SJSA1 (cell line): ENCODE results near the gene MAST4. TPM values are rescaled to one million over a fixed set of nuclear protein-coding genes. Genes with fewer than 3 reads are reported as not detected.
A peak's percentile ranks its signal among the peaks of the same experiment; 100 is the strongest.

Experiments
- DNase-seq, 2 experiments: peaks; one replicate each; pipeline ENCODE4 v3.0.0-alpha.2; 2015 to 2020; ENCODE audit warnings: low spot score in 2 of 2, low read depth in 1 of 2
- H3K27ac ChIP-seq: fragments of 250-450 bp; sonication (Bioruptor Pico); 2 replicates; pipeline ENCODE4 v1.5.1; 2020; ENCODE audit warnings: mild to moderate bottlenecking, moderate library complexity
- H3K27me3 ChIP-seq: fragments of 250-450 bp; sonication (Bioruptor Pico); replicated peaks from 2 replicates; pipeline ENCODE4 v1.5.1; 2020; ENCODE audit warnings: mild to moderate bottlenecking, moderate library complexity
- H3K36me3 ChIP-seq: fragments of 250-450 bp; sonication (Bioruptor Pico); 2 replicates; pipeline ENCODE4 v1.5.1; 2020; ENCODE audit warnings: mild to moderate bottlenecking
- H3K4me1 ChIP-seq: fragments of 250-450 bp; sonication (Bioruptor Pico); replicated peaks from 2 replicates; pipeline ENCODE4 v1.6.1; 2021; ENCODE audit warnings: mild to moderate bottlenecking
- H3K4me3 ChIP-seq: fragments of 250-450 bp; sonication (Bioruptor Pico); 2 replicates; pipeline ENCODE4 v1.5.1; 2020; ENCODE audit warnings: mild to moderate bottlenecking
- H3K9me3 ChIP-seq: fragments of 250-450 bp; sonication (Bioruptor Pico); replicated peaks from 2 replicates; pipeline ENCODE4 v1.5.1; 2020; ENCODE audit warnings: mild to moderate bottlenecking
- total RNA-seq: library from RNA; depleted of rRNA; stranded (reverse); fragments of >200 nt; shearing (Covaris generic); gene quantifications from 2 replicates; pipeline ENCODE4 v1.2.3, GENCODE V29; 2014

MAST4 gene
- total RNA-seq, 1 experiment from 2014 or later, result 2.3 TPM

GRCh38 chr5:66993882-66994281, 397.7 kb downstream of the MAST4 start:
- Histone ChIP-seq H3K27ac (no peak overlapping the region), H3K9me3 (no peaks in the 10 kb centered on the region), H3K4me3 (no peak overlapping the region), H3K36me3 (no peaks in the 10 kb centered on the region), H3K4me1 (no peaks in the 10 kb centered on the region), H3K27me3 (no peaks in the 10 kb centered on the region)
- DNase-seq, result no peak

- H3K27ac ChIP-seq, result no peak overlapping the region
- H3K4me3 ChIP-seq, result no peak overlapping the region
- no peaks in the 10 kb centered on the region for H3K9me3 ChIP-seq
- no peaks in the 10 kb centered on the region for H3K4me1 ChIP-seq
- H3K36me3 ChIP-seq, result no peaks in the 10 kb centered on the region
- no peak for DNase-seq
- H3K27me3 ChIP-seq, result no peaks in the 10 kb centered on the region
Observed at GRCh38 chr5:66994790-66995189, 398.6 kb downstream of the MAST4 start.

GRCh38 chr5:67000794-67001475, 404.7 kb downstream of the MAST4 start:
- Histone ChIP-seq H3K4me3 (no peak overlapping the region), H3K27ac (no peak overlapping the region), H3K9me3 (no peaks in the 10 kb centered on the region), H3K4me1 (peaks cover 9% of the 10 kb centered on the region), H3K27me3 (no peaks in the 10 kb centered on the region), H3K36me3 (no peaks in the 10 kb centered on the region)
- no peak for DNase-seq

GRCh38 chr5:67002832-67003684, 406.9 kb downstream of the MAST4 start:
- no peaks in the 10 kb centered on the region for H3K9me3 ChIP-seq
- H3K27ac ChIP-seq, result no peak overlapping the region
- H3K4me1 ChIP-seq, result peaks cover 18% of the 10 kb centered on the region
- no peak overlapping the region for H3K4me3 ChIP-seq
- H3K27me3 ChIP-seq, result no peaks in the 10 kb centered on the region
- no peaks in the 10 kb centered on the region for H3K36me3 ChIP-seq
- DNase-seq, result no peak

DNA sequence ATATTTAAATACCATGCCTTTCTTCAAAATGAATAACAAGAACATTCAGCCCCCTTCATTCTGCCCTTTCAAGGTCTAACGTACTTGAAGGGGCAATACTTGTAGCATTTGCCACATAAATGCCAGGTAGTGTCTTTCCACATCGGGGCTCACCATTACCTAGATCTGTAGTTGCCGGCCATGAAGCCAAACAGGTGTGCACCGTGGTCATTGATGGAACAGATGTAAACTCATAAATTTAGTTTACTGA, 407.4 kb downstream of the MAST4 start:
- H3K27ac ChIP-seq, result no peak overlapping the region
- H3K4me1 ChIP-seq, result peaks cover 18% of the 10 kb centered on the region
- peak overlapping the region; percentile 41 for H3K4me3 ChIP-seq
- no peaks in the 10 kb centered on the region for H3K36me3 ChIP-seq
- H3K9me3 ChIP-seq, result no peaks in the 10 kb centered on the region
- DNase-seq, result no peak
- H3K27me3 ChIP-seq, result no peaks in the 10 kb centered on the region

DNA sequence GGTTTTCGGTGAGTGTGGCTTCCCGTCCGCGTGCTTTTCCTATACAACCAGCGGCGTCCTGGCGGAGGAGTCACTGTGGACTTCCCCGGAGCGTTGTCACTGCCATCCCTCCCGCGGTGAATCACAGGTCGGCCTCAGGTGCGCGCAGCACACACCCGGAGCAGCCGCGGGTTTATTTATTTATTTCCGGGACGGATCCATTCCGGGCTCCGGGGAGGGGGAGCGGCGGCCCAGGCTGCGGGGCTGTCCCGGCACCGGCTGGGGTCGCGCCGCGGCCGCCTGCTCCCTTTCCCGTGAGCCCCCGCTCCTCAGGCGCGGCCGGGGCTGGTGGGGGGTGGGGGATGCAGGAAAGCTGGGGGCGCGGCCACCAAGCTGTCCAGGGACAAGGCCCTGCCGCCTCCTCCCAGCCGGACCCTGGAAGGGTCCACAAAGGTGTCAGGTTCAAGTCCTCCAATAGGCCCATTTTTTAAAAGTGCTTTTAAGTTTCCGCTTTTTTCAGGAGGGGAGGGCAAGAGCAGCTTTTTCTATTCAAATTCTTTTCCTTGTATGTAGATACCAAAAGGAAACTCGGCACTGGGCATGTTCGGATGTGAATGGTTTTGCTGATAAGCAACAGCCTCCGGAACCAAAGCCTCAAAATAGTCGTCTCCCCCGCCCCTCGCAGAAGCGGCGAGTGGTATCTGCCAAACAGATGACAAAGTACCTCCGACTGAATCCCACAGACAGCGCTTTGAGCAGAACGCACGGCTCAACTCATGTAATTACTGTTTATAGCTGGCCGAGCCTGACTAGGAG, 407.9 kb downstream of the MAST4 start:
- Histone ChIP-seq H3K27me3 (no peaks in the 10 kb centered on the region), H3K36me3 (no peaks in the 10 kb centered on the region), H3K27ac (no peak overlapping the region), H3K4me1 (peaks cover 18% of the 10 kb centered on the region), H3K9me3 (no peaks in the 10 kb centered on the region), H3K4me3 (peak overlapping the region; percentile 41)
- peak; percentile 74 to 75 for DNase-seq

DNA sequence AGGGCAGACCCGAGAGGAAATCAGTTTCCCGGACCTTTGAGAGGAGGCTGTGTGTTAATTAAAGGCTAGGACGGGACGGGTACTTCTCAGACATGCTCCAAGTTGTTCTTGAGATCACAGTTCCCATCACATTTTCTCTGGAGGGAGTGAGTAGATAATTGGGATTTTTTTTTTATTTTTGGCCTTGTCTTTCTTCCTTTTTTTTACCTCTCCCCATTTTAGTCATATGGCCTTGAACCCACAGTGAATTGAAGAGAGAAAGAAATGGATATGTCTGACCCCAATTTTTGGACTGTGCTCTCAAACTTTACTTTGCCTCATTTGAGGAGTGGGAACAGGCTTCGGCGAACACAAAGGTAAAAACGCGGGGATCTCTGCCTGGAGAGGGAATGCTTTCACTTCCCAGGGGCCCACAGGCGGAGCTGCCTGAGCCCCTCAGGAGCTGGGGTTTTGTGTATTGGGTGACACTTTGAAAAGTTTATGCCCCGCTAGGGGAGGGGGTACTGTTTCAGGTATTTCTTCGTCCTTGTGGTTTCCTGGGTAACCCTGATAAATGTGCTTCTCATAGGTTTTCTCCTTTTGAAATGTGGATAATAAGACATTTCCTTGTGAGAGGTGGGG, 408.6 kb downstream of the MAST4 start:
- H3K4me3 ChIP-seq, result peak overlapping the region; percentile 41
- DNase-seq, result no peak
- no peaks in the 10 kb centered on the region for H3K36me3 ChIP-seq
- H3K4me1 ChIP-seq, result peaks cover 18% of the 10 kb centered on the region
- no peaks in the 10 kb centered on the region for H3K9me3 ChIP-seq
- H3K27me3 ChIP-seq, result no peaks in the 10 kb centered on the region
- H3K27ac ChIP-seq, result no peak overlapping the region

GRCh38 chr5:67005737-67006499, 409.7 kb downstream of the MAST4 start:
- H3K9me3 ChIP-seq, result no peaks in the 10 kb centered on the region
- DNase-seq, result no peak
- peaks cover 26% of the 10 kb centered on the region for H3K4me1 ChIP-seq
- H3K4me3 ChIP-seq, result peak overlapping the region; percentile 41; the same call in 1 of the 2 replicates
- H3K27me3 ChIP-seq, result no peaks in the 10 kb centered on the region
- no peaks in the 10 kb centered on the region for H3K36me3 ChIP-seq
- no peak overlapping the region for H3K27ac ChIP-seq

DNA sequence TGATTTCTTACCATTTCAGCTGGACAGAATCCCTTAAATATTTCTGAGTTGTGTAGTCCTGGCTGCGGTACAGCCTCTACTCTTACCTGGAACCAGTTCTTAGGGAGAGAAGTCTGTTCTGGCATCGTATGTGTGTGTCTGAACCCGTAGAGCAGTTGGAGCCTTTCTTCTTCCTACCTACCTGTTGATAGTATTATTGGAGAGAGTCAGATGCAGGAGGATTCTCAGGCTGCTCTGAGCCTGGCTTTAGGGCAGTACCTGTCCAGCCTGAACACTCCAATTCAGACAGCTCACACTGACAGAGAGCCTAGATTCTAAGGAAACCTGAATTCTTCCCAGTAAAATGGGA, 410.3 kb downstream of the MAST4 start:
- Histone ChIP-seq H3K4me3 (no peak overlapping the region), H3K4me1 (peaks cover 32% of the 10 kb centered on the region), H3K9me3 (no peaks in the 10 kb centered on the region), H3K27me3 (no peaks in the 10 kb centered on the region), H3K36me3 (no peaks in the 10 kb centered on the region), H3K27ac (no peak overlapping the region)
- no peak for DNase-seq

GRCh38 chr5:67009028-67009427, 412.8 kb downstream of the MAST4 start:
- Histone ChIP-seq H3K36me3 (no peaks in the 10 kb centered on the region), H3K27ac (no peak overlapping the region), H3K27me3 (no peaks in the 10 kb centered on the region), H3K4me3 (no peak overlapping the region), H3K9me3 (no peaks in the 10 kb centered on the region), H3K4me1 (peaks cover 39% of the 10 kb centered on the region)
- no peak for DNase-seq

GRCh38 chr5:67010684-67011409, 414.7 kb downstream of the MAST4 start:
- no peaks in the 10 kb centered on the region for H3K9me3 ChIP-seq
- peaks cover 41% of the 10 kb centered on the region for H3K4me1 ChIP-seq
- no peak overlapping the region for H3K4me3 ChIP-seq
- no peaks in the 10 kb centered on the region for H3K36me3 ChIP-seq
- H3K27ac ChIP-seq, result peak overlapping the region; percentile 54
- no peaks in the 10 kb centered on the region for H3K27me3 ChIP-seq
- DNase-seq, result peak; percentile 38 to 51

DNA sequence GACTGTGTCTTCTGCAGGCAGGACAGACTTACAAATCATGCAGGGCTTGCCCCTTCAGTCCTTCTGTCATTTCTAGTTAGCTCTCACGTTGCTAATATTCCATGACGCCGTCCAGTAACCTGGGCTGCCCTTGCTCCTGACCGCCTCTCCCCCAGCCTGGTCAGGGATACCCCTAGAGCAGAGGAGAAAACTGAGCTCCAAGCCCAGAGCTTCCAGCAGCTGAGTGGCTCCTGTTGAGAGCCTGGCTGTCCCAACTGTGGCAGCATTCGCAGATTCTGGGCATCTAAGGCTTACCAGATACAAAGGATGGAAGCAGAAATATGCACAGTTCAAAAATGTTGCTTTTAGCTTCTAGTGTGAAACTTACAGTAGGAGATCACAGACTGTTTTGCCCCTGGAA, 415.2 kb downstream of the MAST4 start:
- Histone ChIP-seq H3K36me3 (no peaks in the 10 kb centered on the region), H3K4me1 (peaks cover 36% of the 10 kb centered on the region)

GRCh38 chr5:67012171-67012570, 416.0 kb downstream of the MAST4 start:
- Histone ChIP-seq H3K9me3 (no peaks in the 10 kb centered on the region), H3K4me3 (no peak overlapping the region), H3K27me3 (no peaks in the 10 kb centered on the region), H3K36me3 (no peaks in the 10 kb centered on the region), H3K4me1 (peaks cover 33% of the 10 kb centered on the region), H3K27ac (no peak overlapping the region)
- DNase-seq, result no peak

More for the DNA sequence above, 415.2 kb downstream of the MAST4 start:
- Histone ChIP-seq H3K9me3 (no peaks in the 10 kb centered on the region), H3K27ac (peak overlapping the region; percentile 54), H3K27me3 (no peaks in the 10 kb centered on the region), H3K4me3 (no peak overlapping the region)
- no peak for DNase-seq
